ENCODE data around the gene ADK. TPM values are rescaled to one million over a fixed set of nuclear protein-coding genes. Genes with fewer than 3 reads are reported as not detected.

The ADK gene
- total RNA-seq, 2 donors from 2014 or later = 14.4 to 24.3 TPM

DNA sequence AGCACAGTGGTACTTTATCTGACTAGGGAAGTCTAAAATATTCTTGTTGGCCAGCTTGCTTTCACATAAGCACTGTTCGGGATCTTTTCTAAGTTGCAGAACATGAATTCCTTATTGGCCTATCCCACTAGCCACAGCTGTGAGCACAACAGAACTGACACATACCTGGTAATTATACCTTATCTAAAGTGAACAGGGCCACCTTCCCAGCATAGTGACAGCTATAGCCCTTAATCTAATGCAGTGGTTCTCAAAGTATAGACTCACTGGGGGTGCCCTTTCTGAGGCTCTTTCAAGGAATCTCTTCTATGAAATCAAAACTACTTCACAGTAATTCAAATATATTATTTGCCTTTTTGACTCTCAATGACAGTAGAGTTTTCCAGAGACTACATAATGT lies 490.6 kb downstream of the ADK start:
- H3K27me3 ChIP-seq (replicated peaks; ENCODE audit: insufficient read depth) = no peaks in the 10 kb centered on the region
- H3K9me3 ChIP-seq = no peaks in the 10 kb centered on the region
- no peak overlapping the region for H3K27ac ChIP-seq
- DNase-seq (ENCODE audit: low spot score) (no peak), ATAC-seq (ENCODE audit: insufficient number of reproducible peaks, low FRiP score, low read depth) (no peak)
- TF ChIP-seq, protein P1, sequence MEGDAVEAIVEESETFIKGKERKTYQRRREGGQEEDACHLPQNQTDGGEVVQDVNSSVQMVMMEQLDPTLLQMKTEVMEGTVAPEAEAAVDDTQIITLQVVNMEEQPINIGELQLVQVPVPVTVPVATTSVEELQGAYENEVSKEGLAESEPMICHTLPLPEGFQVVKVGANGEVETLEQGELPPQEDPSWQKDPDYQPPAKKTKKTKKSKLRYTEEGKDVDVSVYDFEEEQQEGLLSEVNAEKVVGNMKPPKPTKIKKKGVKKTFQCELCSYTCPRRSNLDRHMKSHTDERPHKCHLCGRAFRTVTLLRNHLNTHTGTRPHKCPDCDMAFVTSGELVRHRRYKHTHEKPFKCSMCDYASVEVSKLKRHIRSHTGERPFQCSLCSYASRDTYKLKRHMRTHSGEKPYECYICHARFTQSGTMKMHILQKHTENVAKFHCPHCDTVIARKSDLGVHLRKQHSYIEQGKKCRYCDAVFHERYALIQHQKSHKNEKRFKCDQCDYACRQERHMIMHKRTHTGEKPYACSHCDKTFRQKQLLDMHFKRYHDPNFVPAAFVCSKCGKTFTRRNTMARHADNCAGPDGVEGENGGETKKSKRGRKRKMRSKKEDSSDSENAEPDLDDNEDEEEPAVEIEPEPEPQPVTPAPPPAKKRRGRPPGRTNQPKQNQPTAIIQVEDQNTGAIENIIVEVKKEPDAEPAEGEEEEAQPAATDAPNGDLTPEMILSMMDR (IDR thresholded peaks at IDR 0.05) = no peak
- no peak overlapping the region for H3K4me3 ChIP-seq
- H3K36me3 ChIP-seq = no peaks in the 10 kb centered on the region
- peaks cover 0 to 14% of the 10 kb centered on the region in 2 donors for H3K4me1 ChIP-seq (ENCODE audit: control insufficient read depth in 1 of 2, low read depth in 2 of 2)

DNA sequence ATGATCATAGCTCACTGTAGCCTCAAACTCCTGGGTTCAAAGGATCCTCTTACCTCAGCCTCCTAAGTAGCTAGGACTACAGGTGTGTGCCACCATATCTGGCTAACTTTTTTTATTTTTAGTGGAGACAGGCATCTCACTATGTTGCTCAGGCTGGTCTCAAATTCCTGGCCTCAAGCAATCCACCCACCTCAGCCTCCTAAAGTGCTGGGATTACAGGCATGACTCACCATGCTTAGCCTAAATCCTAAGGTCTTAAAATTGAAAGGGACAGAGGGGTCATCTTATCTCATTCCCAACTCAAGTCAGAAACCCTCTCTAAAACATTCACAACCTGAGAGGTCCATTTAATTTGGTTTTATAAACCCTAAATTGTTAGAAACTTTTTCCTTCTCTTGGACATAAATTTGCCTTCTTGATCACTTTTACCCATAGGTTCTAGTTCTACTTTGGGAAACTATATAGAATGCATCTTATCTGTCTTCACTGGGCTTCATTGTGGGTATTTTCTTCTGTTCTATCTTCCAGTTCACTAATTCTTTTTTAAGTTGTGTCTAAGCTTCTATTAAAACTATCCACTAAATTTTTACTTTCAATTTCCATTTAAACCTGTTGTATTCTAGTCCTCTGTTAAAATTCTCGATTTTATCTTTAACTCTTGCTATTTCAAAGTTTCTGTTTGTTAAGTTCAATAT lies 492.0 kb downstream of the ADK start:
- no peaks in the 10 kb centered on the region for H3K36me3 ChIP-seq
- DNase-seq (ENCODE audit: low spot score) (no peak), ATAC-seq (ENCODE audit: insufficient number of reproducible peaks, low FRiP score, low read depth) (no peak)
- H3K27me3 ChIP-seq (replicated peaks; ENCODE audit: insufficient read depth) = no peaks in the 10 kb centered on the region
- no peaks in the 10 kb centered on the region for H3K9me3 ChIP-seq
- peaks cover 0 to 14% of the 10 kb centered on the region in 2 donors for H3K4me1 ChIP-seq (ENCODE audit: control insufficient read depth in 1 of 2, low read depth in 2 of 2)
- H3K27ac ChIP-seq = no peak overlapping the region
- no peak overlapping the region for H3K4me3 ChIP-seq
- TF ChIP-seq, protein P1 (IDR thresholded peaks at IDR 0.05) = no peak

DNA sequence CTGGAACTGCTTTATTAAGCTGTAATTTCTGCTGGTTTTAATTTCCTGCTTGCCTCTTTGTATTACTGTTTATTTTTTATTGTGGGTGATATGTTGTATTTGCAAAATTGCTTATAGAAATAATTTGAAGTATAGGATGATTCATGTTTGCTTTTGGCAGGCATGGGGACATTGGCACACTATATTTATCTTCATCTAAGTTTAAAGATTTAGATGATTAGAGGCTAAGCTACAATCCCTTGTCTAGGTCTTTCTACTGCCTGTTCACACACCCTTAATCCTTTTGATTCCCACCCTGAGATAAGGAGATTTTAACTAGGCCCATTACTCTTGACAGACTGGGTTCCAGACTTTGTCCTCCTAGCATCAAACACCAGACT lies 492.6 kb downstream of the ADK start:
- H3K9me3 ChIP-seq = no peaks in the 10 kb centered on the region
- ATAC-seq (ENCODE audit: insufficient number of reproducible peaks, low FRiP score, low read depth) (no peak), DNase-seq (ENCODE audit: low spot score) (no peak)
- no peaks in the 10 kb centered on the region for H3K36me3 ChIP-seq
- no peaks in the 10 kb centered on the region for H3K27me3 ChIP-seq (replicated peaks; ENCODE audit: insufficient read depth)
- no peak overlapping the region for H3K27ac ChIP-seq
- H3K4me1 ChIP-seq (ENCODE audit: control insufficient read depth in 1 of 2, low read depth in 2 of 2) = peaks cover 0 to 14% of the 10 kb centered on the region in 2 donors
- no peak overlapping the region for H3K4me3 ChIP-seq
- TF ChIP-seq, protein P1 (IDR thresholded peaks at IDR 0.05) = no peak

DNA sequence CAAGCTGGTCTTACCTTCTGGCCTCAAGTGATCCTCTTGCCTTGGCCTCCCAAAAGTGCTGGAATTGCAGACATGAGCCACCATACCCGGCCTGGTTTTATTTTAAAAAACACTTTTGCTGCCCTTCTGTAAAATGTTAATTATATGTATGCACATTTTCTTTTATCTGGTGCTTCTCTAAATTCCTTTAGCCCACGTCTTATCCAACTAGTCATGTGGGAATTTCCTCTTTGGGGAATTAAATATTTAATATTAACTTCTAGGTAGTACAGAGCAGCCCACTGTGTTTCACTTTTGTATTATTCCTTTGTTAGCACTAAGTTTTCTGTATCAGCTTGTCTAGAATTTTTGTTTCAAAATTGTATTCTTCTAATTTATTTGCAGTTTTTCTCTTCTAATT lies 493.7 kb downstream of the ADK start:
- Histone ChIP-seq H3K36me3 (no peaks in the 10 kb centered on the region), H3K9me3 (no peaks in the 10 kb centered on the region), H3K4me3 (no peak overlapping the region), H3K27me3 (replicated peaks; ENCODE audit: insufficient read depth) (no peaks in the 10 kb centered on the region), H3K27ac (no peak overlapping the region), H3K4me1 (ENCODE audit: control insufficient read depth in 1 of 2, low read depth in 2 of 2) (peaks cover 0 to 13% of the 10 kb centered on the region in 2 donors)
- no peak for DNase-seq (ENCODE audit: low spot score)
- TF ChIP-seq, protein P1 (IDR thresholded peaks at IDR 0.05) = no peak
- no peak for ATAC-seq (ENCODE audit: insufficient number of reproducible peaks, low FRiP score, low read depth)

DNA sequence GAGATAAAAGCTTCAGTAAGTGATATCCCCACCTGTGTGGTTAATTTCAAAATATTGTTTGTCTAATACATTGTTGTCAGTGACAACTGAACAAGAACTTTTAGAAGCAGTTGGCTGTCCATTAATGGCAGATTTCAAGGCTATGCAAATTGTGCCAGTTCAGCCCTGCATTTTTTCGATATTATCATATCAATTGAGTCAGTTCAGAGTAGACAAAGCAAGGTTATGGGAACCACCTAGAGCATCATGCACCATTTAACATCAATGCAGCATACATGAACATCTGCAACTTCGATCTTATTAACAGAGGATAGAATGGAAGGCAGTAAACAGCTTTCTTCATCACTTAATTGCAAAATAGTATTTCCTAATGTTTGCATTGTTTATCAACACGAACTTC lies 494.7 kb downstream of the ADK start:
- DNase-seq (ENCODE audit: low spot score) = no peak
- Histone ChIP-seq H3K9me3 (no peaks in the 10 kb centered on the region), H3K4me1 (ENCODE audit: control insufficient read depth in 1 of 2, low read depth in 2 of 2) (peaks cover 0 to 3% of the 10 kb centered on the region in 2 donors), H3K27me3 (replicated peaks; ENCODE audit: insufficient read depth) (no peaks in the 10 kb centered on the region), H3K36me3 (no peaks in the 10 kb centered on the region), H3K27ac (no peak overlapping the region), H3K4me3 (no peak overlapping the region)
- ATAC-seq (ENCODE audit: insufficient number of reproducible peaks, low FRiP score, low read depth) = no peak
- TF ChIP-seq, protein P1 (IDR thresholded peaks at IDR 0.05) = no peak

Data from thoracic aorta (tissue), 2 donors.